SK-N-MC (cell line): ENCODE measurements around the gene FYB2.

ENCODE experiments used
- EZH2 ChIP-seq: fragments of 200-600 bp; sonication (generic); IDR thresholded peaks from one replicate; pipeline ENCODE4 v1.6.1; 2017; ENCODE audit warnings: antibody characterized with exemption
- POLR2AphosphoS5 ChIP-seq: IDR thresholded peaks from 2 replicates; pipeline ENCODE4 v1.6.1; 2012; ENCODE audit warnings: mild to moderate bottlenecking, low read depth, low read length, borderline replicate concordance

GRCh38 chr1:56713112-56713511 is 106.1 kb downstream of the FYB2 start:
- TF ChIP-seq POLR2AphosphoS5: no peak
- no peak for TF ChIP-seq EZH2
